Fibroblast of lung (primary cell): ENCODE data around the gene MTARC1. TPM values are rescaled to one million over a fixed set of nuclear protein-coding genes. Genes with fewer than 3 reads are reported as not detected.

ENCODE experiments used
- DNase-seq, 2 donors: peaks; one replicate each; pipeline versions ENCODE4 v3.0.0 to v3.0.0-alpha.2; 2010; ENCODE audit warnings: low read depth in 2 of 2
- H2AFZ ChIP-seq: 2 replicates; pipeline ENCODE4 v1.5.1; 2012; ENCODE audit warnings: low read length, control low read depth, inconsistent platforms
- H3K27ac ChIP-seq: 2 replicates; pipeline ENCODE4 v1.5.1; 2011; ENCODE audit warnings: low read length, control low read depth; ENCODE audit not compliant: insufficient read depth
- H3K27me3 ChIP-seq: 2 replicates; pipeline ENCODE4 v1.5.1; 2011; ENCODE audit warnings: mild to moderate bottlenecking, low read length; ENCODE audit not compliant: control insufficient read depth, insufficient read depth
- H3K36me3 ChIP-seq: 2 replicates; pipeline ENCODE4 v1.5.1; 2011; ENCODE audit warnings: low read length; ENCODE audit not compliant: control insufficient read depth, insufficient read depth
- H3K4me1 ChIP-seq: 2 replicates; pipeline ENCODE4 v1.5.1; 2011; ENCODE audit warnings: low read length; ENCODE audit not compliant: control insufficient read depth, insufficient read depth; ENCODE audit errors: extremely low read depth
- H3K4me2 ChIP-seq: 2 replicates; pipeline ENCODE4 v1.5.1; 2011; ENCODE audit warnings: low read length, control low read depth; ENCODE audit not compliant: insufficient read depth; ENCODE audit errors: extremely low read depth
- H3K4me3 ChIP-seq, 4 experiments: fragments of 200-600 bp in 1 of 4; sonication (generic) in 1 of 4; replicated peaks in 1 of 4; 2 replicates each; pipeline ENCODE4 v1.5.1; 2011 to 2016; ENCODE audit warnings: low read length in 4 of 4, low read depth in 3 of 4, mild to moderate bottlenecking in 3 of 4, control low read depth in 2 of 4, inconsistent platforms in 1 of 4, mixed read lengths in 1 of 4; ENCODE audit not compliant: insufficient read depth in 1 of 4; ENCODE audit errors: control extremely low read depth in 1 of 4
- H3K79me2 ChIP-seq: 2 replicates; pipeline ENCODE4 v1.5.1; 2012; ENCODE audit warnings: mild to moderate bottlenecking, low read length, inconsistent platforms; ENCODE audit not compliant: control insufficient read depth, insufficient read depth
- H3K9ac ChIP-seq: 2 replicates; pipeline ENCODE4 v1.5.1; 2011; ENCODE audit warnings: mild to moderate bottlenecking, low read length, control low read depth; ENCODE audit not compliant: insufficient read depth
- H3K9me3 ChIP-seq: 2 replicates; pipeline ENCODE4 v1.5.1; 2012; ENCODE audit warnings: low read depth, low read length; ENCODE audit not compliant: control insufficient read depth, insufficient read depth
- H4K20me1 ChIP-seq: 2 replicates; pipeline ENCODE4 v1.5.1; 2011; ENCODE audit warnings: low read length; ENCODE audit not compliant: control insufficient read depth, insufficient read depth; ENCODE audit errors: extremely low read depth
- CTCF ChIP-seq, 2 donors: IDR thresholded peaks in 1 of 2; conservative IDR thresholded peaks in 1 of 2; 1 replicate in 1 of 2; 2 replicates in 1 of 2; pipeline ENCODE4 v1.5.1; 2011 to 2012; ENCODE audit warnings: low read length in 2 of 2, control low read depth in 1 of 2, inconsistent platforms in 1 of 2, low read depth in 1 of 2, mild to moderate bottlenecking in 1 of 2
- EZH2 ChIP-seq: IDR thresholded peaks from 2 replicates; pipeline ENCODE4 v1.5.1; 2012; ENCODE audit warnings: low read length, control low read depth, mild to moderate bottlenecking; ENCODE audit errors: missing control alignments
- polyA plus RNA-seq, 2 donors: library from polyadenylated mRNA; depleted of rRNA in 1 of 2; stranded (reverse) in 1 of 2; unstranded in 1 of 2; fragments of >200 nt; gene quantifications; 2 replicates each; pipeline ENCODE4 v1.2.1, GENCODE V29; 2011 to 2012; ENCODE audit warnings: missing spikeins in 1 of 2
- total RNA-seq: library from RNA; depleted of rRNA; stranded (reverse); fragments of >200 nt; gene quantifications from 2 replicates; pipeline ENCODE4 v1.2.1, GENCODE V29; 2014

Gene MTARC1
- total and polyA plus RNA-seq, 2 donors (not counting 1 experiment from before 2014, with no cell fraction given), result 1.8 to 9.6 TPM

GRCh38 chr1:220776720-220777326 is 9.9 kb upstream of the MTARC1 start:
- no peaks in the 10 kb centered on the region for H3K27me3 ChIP-seq
- DNase-seq, result peak; percentile 45 to 69
- H3K36me3 ChIP-seq, result no peaks in the 10 kb centered on the region
- H3K4me2 ChIP-seq, result no peak overlapping the region
- H4K20me1 ChIP-seq, result no peaks in the 10 kb centered on the region
- no peaks in the 10 kb centered on the region for H3K9me3 ChIP-seq
- no peaks in the 10 kb centered on the region for H3K79me2 ChIP-seq
- no peak overlapping the region for H3K4me3 ChIP-seq
- TF ChIP-seq CTCF (conservative IDR thresholded peaks at IDR 0.05 in 1 of 2, IDR thresholded peaks at IDR 0.05 in 1 of 2; ENCODE audit: low read depth in 1 of 2, low read length in 2 of 2) (peak; percentile 88 to 92), EZH2 (no peak)
- no peaks in the 10 kb centered on the region for H3K4me1 ChIP-seq
- no peak overlapping the region for H3K27ac ChIP-seq
- no peak overlapping the region for H3K9ac ChIP-seq
- no peak overlapping the region for H2AFZ ChIP-seq

GRCh38 chr1:220783453-220783852 is 3.3 kb upstream of the MTARC1 start:
- H3K9me3 ChIP-seq, result no peaks in the 10 kb centered on the region
- no peak overlapping the region for H3K4me3 ChIP-seq
- H3K36me3 ChIP-seq, result no peaks in the 10 kb centered on the region
- no peak overlapping the region for H2AFZ ChIP-seq
- H3K27ac ChIP-seq, result no peak overlapping the region
- H3K4me2 ChIP-seq, result no peak overlapping the region
- no peaks in the 10 kb centered on the region for H3K79me2 ChIP-seq
- no peaks in the 10 kb centered on the region for H4K20me1 ChIP-seq
- H3K4me1 ChIP-seq, result peaks cover 2% of the 10 kb centered on the region
- H3K9ac ChIP-seq, result no peak overlapping the region
- no peak for TF ChIP-seq CTCF (conservative IDR thresholded peaks at IDR 0.05 in 1 of 2, IDR thresholded peaks at IDR 0.05 in 1 of 2; ENCODE audit: low read depth in 1 of 2, low read length in 2 of 2)
- TF ChIP-seq EZH2, result no peak
- DNase-seq, result no peak
- no peaks in the 10 kb centered on the region for H3K27me3 ChIP-seq

- no peak for DNase-seq
- no peaks in the 10 kb centered on the region for H3K79me2 ChIP-seq
Measured at GRCh38 chr1:220784751-220785150, 2.0 kb upstream of the MTARC1 start.

More at GRCh38 chr1:220784751-220785150, 2.0 kb upstream of the MTARC1 start:
- Histone ChIP-seq H2AFZ (no peak overlapping the region), H3K4me3 (no peak overlapping the region), H3K9me3 (no peaks in the 10 kb centered on the region), H3K36me3 (no peaks in the 10 kb centered on the region), H3K4me1 (peaks cover 2% of the 10 kb centered on the region), H3K4me2 (no peak overlapping the region), H3K27ac (no peak overlapping the region), H4K20me1 (no peaks in the 10 kb centered on the region), H3K27me3 (no peaks in the 10 kb centered on the region), H3K9ac (no peak overlapping the region)
- no peak for TF ChIP-seq EZH2
- no peak for TF ChIP-seq CTCF (conservative IDR thresholded peaks at IDR 0.05 in 1 of 2, IDR thresholded peaks at IDR 0.05 in 1 of 2; ENCODE audit: low read depth in 1 of 2, low read length in 2 of 2)
